ENCODE results near the gene PIGW.

DNA sequence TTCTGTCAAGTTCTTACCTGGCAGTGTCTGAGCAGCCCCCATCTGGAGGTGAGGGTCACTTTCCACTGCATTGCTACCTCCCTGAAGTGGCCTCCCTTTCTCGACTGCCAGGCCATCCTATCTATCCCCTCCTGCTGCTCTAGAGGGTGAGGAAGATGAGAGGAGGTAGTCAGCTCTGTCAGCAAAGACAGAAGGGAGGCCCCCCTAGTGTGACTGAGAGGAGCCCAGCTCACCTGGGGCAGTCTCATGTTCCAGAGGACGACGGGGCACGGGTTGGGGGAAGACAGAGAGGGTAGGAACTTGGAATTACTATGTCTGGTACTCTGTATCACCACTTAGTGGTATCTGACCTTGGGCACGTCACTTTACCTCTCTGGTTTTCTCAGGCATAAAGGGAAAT is 22.1 kb upstream of the PIGW start:
- TF ChIP-seq CTCF (IDR thresholded peaks at IDR 0.05; ENCODE audit: poor library complexity, severe bottlenecking) = no peak
- TF ChIP-seq, protein P1, sequence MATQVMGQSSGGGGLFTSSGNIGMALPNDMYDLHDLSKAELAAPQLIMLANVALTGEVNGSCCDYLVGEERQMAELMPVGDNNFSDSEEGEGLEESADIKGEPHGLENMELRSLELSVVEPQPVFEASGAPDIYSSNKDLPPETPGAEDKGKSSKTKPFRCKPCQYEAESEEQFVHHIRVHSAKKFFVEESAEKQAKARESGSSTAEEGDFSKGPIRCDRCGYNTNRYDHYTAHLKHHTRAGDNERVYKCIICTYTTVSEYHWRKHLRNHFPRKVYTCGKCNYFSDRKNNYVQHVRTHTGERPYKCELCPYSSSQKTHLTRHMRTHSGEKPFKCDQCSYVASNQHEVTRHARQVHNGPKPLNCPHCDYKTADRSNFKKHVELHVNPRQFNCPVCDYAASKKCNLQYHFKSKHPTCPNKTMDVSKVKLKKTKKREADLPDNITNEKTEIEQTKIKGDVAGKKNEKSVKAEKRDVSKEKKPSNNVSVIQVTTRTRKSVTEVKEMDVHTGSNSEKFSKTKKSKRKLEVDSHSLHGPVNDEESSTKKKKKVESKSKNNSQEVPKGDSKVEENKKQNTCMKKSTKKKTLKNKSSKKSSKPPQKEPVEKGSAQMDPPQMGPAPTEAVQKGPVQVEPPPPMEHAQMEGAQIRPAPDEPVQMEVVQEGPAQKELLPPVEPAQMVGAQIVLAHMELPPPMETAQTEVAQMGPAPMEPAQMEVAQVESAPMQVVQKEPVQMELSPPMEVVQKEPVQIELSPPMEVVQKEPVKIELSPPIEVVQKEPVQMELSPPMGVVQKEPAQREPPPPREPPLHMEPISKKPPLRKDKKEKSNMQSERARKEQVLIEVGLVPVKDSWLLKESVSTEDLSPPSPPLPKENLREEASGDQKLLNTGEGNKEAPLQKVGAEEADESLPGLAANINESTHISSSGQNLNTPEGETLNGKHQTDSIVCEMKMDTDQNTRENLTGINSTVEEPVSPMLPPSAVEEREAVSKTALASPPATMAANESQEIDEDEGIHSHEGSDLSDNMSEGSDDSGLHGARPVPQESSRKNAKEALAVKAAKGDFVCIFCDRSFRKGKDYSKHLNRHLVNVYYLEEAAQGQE (IDR thresholded peaks at IDR 0.05; ENCODE audit: borderline replicate concordance) = no peak
- TF ChIP-seq SMC3 (conservative IDR thresholded peaks at IDR 0.05; ENCODE audit: poor library complexity) = no peak
- no peak for TF ChIP-seq POLR2AphosphoS5 (IDR thresholded peaks at IDR 0.05)
- no peak for TF ChIP-seq MXI1 (conservative IDR thresholded peaks at IDR 0.05; ENCODE audit: poor library complexity, severe bottlenecking)
- TF ChIP-seq RAD21 (conservative IDR thresholded peaks at IDR 0.05) = no peak
- no peak for TF ChIP-seq TAF1 (IDR thresholded peaks at IDR 0.05; ENCODE audit: low read depth)
- TF ChIP-seq EZH2 (IDR thresholded peaks at IDR 0.05; ENCODE audit: borderline replicate concordance, insufficient read depth, low read length, poor library complexity, severe bottlenecking) = no peak
